Motor neuron (in vitro differentiated cells): ENCODE data around the gene LAPTM5. TPM values are rescaled to one million over a fixed set of nuclear protein-coding genes. Genes with fewer than 3 reads are reported as not detected.
"Not testable (repeated sequence)": the region's sequence is repeated elsewhere in the genome, so short reads cannot be mapped to it uniquely, and the experiment has no call there.

Experiments
- ATAC-seq, 8 experiments: fragments of 200-7000 bp; cut with Tn5 transposase; replicated peaks in 6 of 8; 2 replicates each; pipeline ENCODE4 v1.8.0; 2021; ENCODE audit warnings: mild to moderate bottlenecking in 8 of 8, moderate library complexity in 8 of 8
- H3K27ac ChIP-seq, 2 donors: fragments of 250-450 bp; sonication (Bioruptor Pico); 2 replicates each; pipeline ENCODE4 v1.9.0; 2021; ENCODE audit warnings: antibody characterized with exemption in 2 of 2, mild to moderate bottlenecking in 2 of 2, moderate library complexity in 1 of 2
- H3K4me1 ChIP-seq, 2 donors: fragments of 250-450 bp; sonication (Bioruptor Pico); replicated peaks in 1 of 2; 2 replicates each; pipeline ENCODE4 v1.6.1; 2021; ENCODE audit warnings: antibody characterized with exemption in 2 of 2, mild to moderate bottlenecking in 2 of 2, moderate library complexity in 1 of 2
- H3K4me3 ChIP-seq, 5 donors: fragments of 250-450 bp; sonication (Bioruptor Pico); 2 replicates each; pipeline ENCODE4 v1.9.0; 2021; ENCODE audit warnings: antibody characterized with exemption in 5 of 5, mild to moderate bottlenecking in 5 of 5, moderate library complexity in 4 of 5
- WGBS, 10 experiments: fragments of 450-650 bp; shearing (Covaris generic); methylation state at CpG; one replicate each; pipeline ENCODE4 v1.0.0; 2022; 5-methylcytosine and 5-hydroxymethylcytosine counted together
- in situ Hi-C, 9 experiments: fragments of 400-800 bp; cut with MboI; loops; one replicate each; pipeline ENCODE4 v1.15.0; 2021; ENCODE audit warnings: low sequenced_read_pairs in 9 of 9, low pct_unique_long_range_greater_than_20kb in 2 of 9; ENCODE audit not compliant: unreplicated experiment in 9 of 9
- total RNA-seq, 8 experiments: library from RNA; unstranded; fragments of 300-600 nt; gene quantifications; 2 replicates each; pipeline versions ENCODE4 v1.2.3 to v1.2.4, GENCODE V29; 2022

Gene LAPTM5
- total RNA-seq, 8 experiments from 2014 or later, result 0.31 to 2.3 (median 0.49) TPM; not detected in 1

GRCh38 chr1:30694280-30695175 is 63.0 kb downstream of the LAPTM5 start:
- peak in 1 of 8 experiments; percentile 50 for ATAC-seq
- Histone ChIP-seq H3K4me3 (no peak overlapping the region), H3K27ac (no peak overlapping the region), H3K4me1 (peaks cover 7 to 17% of the 10 kb centered on the region in 2 donors)
- WGBS, 10 experiments, result 22 to 73% (median 48%) methylated on average over 1 to 6 of the region's 8 CpGs; no CpG with 5 or more reads in 4 of the 10 experiments
- in situ Hi-C loops, result loop anchor here in 2 of 9 experiments (25.0 kb wide), 3 partner anchors 582 to 1457 kb away; partner anchors contain the start of genes MECR (in 1 of the 2) and PTPRU (in 1 of the 2)

DNA sequence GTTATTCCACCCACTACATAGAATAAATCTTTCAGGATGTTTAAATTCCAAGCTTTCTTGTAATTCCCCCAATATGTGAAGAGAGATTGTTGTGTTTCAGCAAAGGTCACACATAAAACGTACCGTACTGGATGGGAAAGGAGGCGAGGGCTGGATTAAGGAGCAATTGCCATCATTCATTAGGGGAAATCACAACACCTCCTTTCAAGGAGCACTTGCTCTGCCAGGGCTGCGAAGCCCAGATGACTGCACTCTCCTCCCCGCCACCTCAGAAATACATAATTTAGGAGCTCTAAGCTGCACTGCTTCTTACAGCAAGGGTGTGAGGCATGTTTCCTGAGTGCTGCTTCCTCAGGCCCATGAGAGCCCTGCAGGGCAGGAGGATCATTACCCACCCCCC is 63.8 kb downstream of the LAPTM5 start:
- H3K4me1 ChIP-seq, result peaks cover 9 to 22% of the 10 kb centered on the region in 2 donors
- 23 to 81% (median 45%) methylated on average over 1 to 4 of the region's 5 CpGs; no CpG with 5 or more reads in 3 of the 10 experiments for WGBS, 10 experiments
- no peak overlapping the region for H3K4me3 ChIP-seq
- H3K27ac ChIP-seq, result no peak overlapping the region
- in situ Hi-C loops, result loop anchor here in 2 of 9 experiments (25.0 kb wide), 3 partner anchors 582 to 1457 kb away; partner anchors contain the start of genes MECR (in 1 of the 2) and PTPRU (in 1 of the 2)
- ATAC-seq, result peak in 5 of 8 experiments; percentile 16 to 75 (median 30)

DNA sequence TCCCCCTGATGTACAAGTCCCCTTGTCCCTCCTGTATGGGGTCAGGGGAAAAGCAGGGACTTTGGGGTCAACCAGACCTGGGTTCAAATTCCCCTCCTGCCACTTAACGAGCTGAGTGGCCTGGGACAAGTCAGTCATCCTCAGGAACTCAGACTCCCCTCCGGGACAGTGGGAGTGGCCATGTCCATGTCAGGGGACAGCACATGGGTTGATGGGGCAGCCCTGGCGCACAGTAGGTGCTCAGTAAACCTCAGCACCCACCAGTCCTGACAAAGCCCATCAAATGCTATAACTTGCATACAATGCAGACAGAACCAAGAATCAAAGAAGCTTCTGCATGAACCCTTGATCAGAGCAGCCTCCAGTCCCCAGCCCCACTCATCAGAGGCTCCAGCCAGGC is 64.2 kb downstream of the LAPTM5 start:
- peaks cover 9 to 17% of the 10 kb centered on the region in 2 donors for H3K4me1 ChIP-seq
- H3K27ac ChIP-seq, result no peak overlapping the region
- 14 to 83% (median 64%) methylated on average over 2 to 3 of the region's 3 CpGs; no CpG with 5 or more reads in 6 of the 10 experiments for WGBS, 10 experiments
- H3K4me3 ChIP-seq, result no peak overlapping the region
- ATAC-seq, result no peak
- in situ Hi-C loops, result loop anchor here in 2 of 9 experiments (25.0 kb wide), 3 partner anchors 581 to 1456 kb away; partner anchors contain the start of genes MECR (in 1 of the 2) and PTPRU (in 1 of the 2)

- in situ Hi-C loops, result loop anchor here in 2 of 9 experiments (25.0 kb wide), 3 partner anchors 581 to 1456 kb away; partner anchors contain the start of genes MECR (in 1 of the 2) and PTPRU (in 1 of the 2)
- H3K4me3 ChIP-seq, result no peak overlapping the region
- no peak for ATAC-seq
- WGBS, 10 experiments, result 21 to 84% (median 67%) methylated on average over 1 to 5 of the region's 7 CpGs; no CpG with 5 or more reads in 2 of the 10 experiments
- H3K27ac ChIP-seq, result no peak overlapping the region
- peaks cover 9 to 16% of the 10 kb centered on the region in 2 donors for H3K4me1 ChIP-seq
Observed at GRCh38 chr1:30692948-30693301, 64.6 kb downstream of the LAPTM5 start.

- in situ Hi-C loops, result loop anchor here in 2 of 9 experiments (25.0 kb wide), 3 partner anchors 580 to 1455 kb away; partner anchors contain the start of genes MECR (in 1 of the 2) and PTPRU (in 1 of the 2)
- Histone ChIP-seq H3K4me1 (peaks cover 9 to 16% of the 10 kb centered on the region in 2 donors), H3K27ac (no peak overlapping the region), H3K4me3 (no peak overlapping the region)
- 50 to 100% (median 74%) methylated on average over 1 to 2 of the region's 7 CpGs; no CpG with 5 or more reads in 4 of the 10 experiments for WGBS, 10 experiments
- no peak for ATAC-seq
Observed at GRCh38 chr1:30692201-30692947, 65.2 kb downstream of the LAPTM5 start.

DNA sequence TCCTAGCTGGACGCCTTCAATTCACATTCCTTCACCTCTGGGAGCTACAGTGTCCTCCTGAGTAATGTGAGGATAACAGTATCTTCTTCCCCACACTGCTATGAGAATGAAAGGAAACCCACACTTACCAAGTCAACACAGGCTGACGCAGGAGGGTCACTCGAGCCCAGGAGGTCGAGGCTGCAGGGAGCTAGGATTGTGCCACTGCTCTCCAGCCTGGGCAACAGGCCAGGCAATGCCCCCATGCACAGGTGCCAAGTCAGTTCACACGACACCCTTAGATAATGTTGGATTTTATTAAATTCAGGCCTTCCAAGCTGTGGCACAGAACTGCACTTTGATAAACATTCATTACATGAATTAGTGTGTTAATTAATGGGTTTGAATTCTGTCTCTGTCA is 66.1 kb downstream of the LAPTM5 start:
- peaks cover 9 to 16% of the 10 kb centered on the region in 2 donors for H3K4me1 ChIP-seq
- WGBS, 10 experiments, result 20 to 100% (median 66%) methylated on average over 1 to 5 of the region's 5 CpGs
- no peak overlapping the region for H3K27ac ChIP-seq
- no peak overlapping the region for H3K4me3 ChIP-seq
- in situ Hi-C loops, result loop anchor here in 2 of 9 experiments (25.0 kb wide), 3 partner anchors 579 to 1454 kb away; partner anchors contain the start of genes MECR (in 1 of the 2) and PTPRU (in 1 of the 2)
- no peak for ATAC-seq

DNA sequence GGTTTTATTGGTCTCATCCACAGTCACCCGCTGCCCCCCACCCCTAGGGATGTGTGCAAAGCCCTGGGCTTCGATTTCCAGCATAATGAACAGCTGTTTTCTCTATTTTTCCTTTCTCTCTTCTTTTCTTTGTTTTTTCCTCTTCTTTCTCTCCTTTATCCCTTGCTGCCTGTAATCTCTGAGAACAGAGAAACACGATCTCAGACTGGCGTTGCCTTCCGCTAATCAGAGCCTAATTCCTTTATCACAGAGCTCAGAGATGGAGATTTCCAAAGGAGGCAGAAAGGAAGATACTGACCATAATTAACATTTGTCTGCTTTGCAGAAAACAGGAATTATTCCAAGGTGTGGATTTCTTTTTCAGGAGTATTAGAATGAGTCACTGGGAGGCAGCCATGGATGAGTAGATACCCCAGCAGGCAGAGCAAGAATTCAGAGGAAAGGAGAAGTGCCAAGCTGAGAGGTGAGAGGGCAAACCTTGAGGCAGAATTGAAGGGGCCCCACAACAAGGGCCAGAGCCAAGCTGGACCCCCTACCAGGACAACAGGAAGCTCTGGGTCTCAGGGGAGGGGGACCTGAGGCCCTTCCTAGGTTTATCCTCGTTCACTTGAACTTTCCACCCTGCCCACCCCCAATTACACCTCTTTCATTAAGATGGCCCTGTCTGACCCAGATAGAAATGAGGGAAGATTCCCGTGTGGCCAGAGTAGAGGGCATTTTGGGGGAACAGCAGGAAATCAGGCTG is 67.5 kb downstream of the LAPTM5 start:
- ATAC-seq, result no peak
- WGBS, 10 experiments, result 8 to 71% (median 54%) methylated on average over 2 to 7 of the region's 7 CpGs
- H3K27ac ChIP-seq, result no peak overlapping the region
- no peak overlapping the region for H3K4me3 ChIP-seq
- H3K4me1 ChIP-seq, result peaks cover 9 to 23% of the 10 kb centered on the region in 2 donors
- in situ Hi-C loops, result loop anchor here in 2 of 9 experiments (25.0 kb wide), 3 partner anchors 578 to 1453 kb away; partner anchors contain the start of genes MECR (in 1 of the 2) and PTPRU (in 1 of the 2)

DNA sequence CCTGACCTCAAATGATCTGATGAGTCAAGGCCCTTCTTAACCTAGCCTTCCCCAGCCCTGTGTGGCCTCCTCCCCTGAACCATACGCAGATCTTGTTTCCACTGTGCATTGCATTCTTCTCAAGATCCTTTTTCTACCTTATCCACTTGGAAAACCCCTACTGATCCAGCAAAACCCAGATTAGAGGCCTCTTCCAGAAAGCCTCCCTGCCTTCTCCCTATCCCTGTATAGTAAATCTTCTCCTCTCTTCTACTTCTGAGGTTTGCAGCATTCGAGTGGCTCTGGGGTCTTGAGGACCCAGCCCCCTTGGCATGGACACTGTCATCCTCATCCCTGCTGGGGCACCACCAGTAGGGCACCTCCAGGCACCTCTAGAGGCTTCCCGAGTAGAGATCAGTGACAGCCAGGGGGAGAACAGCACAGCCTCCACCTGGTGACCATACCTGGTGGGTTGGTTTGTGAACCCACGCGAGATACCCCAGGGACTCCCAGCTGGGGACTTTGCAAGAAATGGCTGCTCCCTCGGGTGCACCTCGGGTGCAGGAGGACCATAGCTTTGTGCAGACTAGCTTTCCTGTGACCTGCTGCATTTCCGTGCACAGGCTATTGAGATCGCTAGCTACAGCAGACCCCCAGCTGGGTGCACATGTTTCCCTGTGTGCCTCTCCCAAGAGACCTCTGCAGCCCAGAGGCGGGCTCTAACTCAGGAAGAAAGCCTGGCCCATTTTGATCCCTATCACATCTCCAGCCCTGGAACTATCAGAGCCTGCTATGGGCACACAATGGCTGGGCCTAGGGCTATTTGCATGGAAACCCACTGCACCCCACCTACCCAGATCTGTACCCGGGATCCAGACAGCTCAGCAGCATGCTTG is 68.4 kb downstream of the LAPTM5 start:
- Histone ChIP-seq H3K4me3 (no peak overlapping the region), H3K4me1 (peaks cover 9 to 31% of the 10 kb centered on the region in 2 donors), H3K27ac (no peak overlapping the region)
- WGBS, 10 experiments, result 27 to 94% (median 80%) methylated on average over 2 to 6 of the region's 11 CpGs; no CpG with 5 or more reads in 3 of the 10 experiments
- no peak for ATAC-seq
- in situ Hi-C loops, result loop anchor here in 2 of 9 experiments (25.0 kb wide), 3 partner anchors 577 to 1452 kb away; partner anchors contain the start of genes MECR (in 1 of the 2) and PTPRU (in 1 of the 2)

- in situ Hi-C loops, result loop anchor here in 2 of 9 experiments (25.0 kb wide), 3 partner anchors 576 to 1451 kb away; partner anchors contain the start of genes MECR (in 1 of the 2) and PTPRU (in 1 of the 2)
- ATAC-seq, H3K4me3 ChIP-seq, H3K27ac ChIP-seq: not testable (repeated sequence)
- H3K4me1 ChIP-seq, result peaks cover 9 to 31% of the 10 kb centered on the region in 2 donors
- 0 to 100% (median 88%) methylated on average over 1 to 7 of the region's 9 CpGs; no CpG with 5 or more reads in 3 of the 10 experiments for WGBS, 10 experiments
Observed at GRCh38 chr1:30688516-30688915, 69.1 kb downstream of the LAPTM5 start.

GRCh38 chr1:30687886-30688285 is 69.7 kb downstream of the LAPTM5 start:
- no peak for ATAC-seq
- Histone ChIP-seq H3K4me1 (peaks cover 9 to 31% of the 10 kb centered on the region in 2 donors), H3K4me3 (no peak overlapping the region), H3K27ac (no peak overlapping the region)
- 72 to 100% (median 88%) methylated on average over 2 to 6 of the region's 6 CpGs; no CpG with 5 or more reads in 4 of the 10 experiments for WGBS, 10 experiments
- in situ Hi-C loops, result loop anchor here in 2 of 9 experiments (25.0 kb wide), 3 partner anchors 576 to 1451 kb away; partner anchors contain the start of genes MECR (in 1 of the 2) and PTPRU (in 1 of the 2)
